GM21381 (cell line): ENCODE measurements around the gene BCL2L13.

Experiments used
- ATAC-seq: cut with Tn5 transposase; IDR thresholded peaks from one replicate; pipeline ENCODE4 v1.9.1; 2021; ENCODE audit warnings: mild to moderate bottlenecking, moderate library complexity; ENCODE audit not compliant: unreplicated experiment

The BCL2L13 gene

GRCh38 chr22:17777005-17777716, 138.6 kb downstream of the BCL2L13 start:
- peak; percentile 24 for ATAC-seq

GRCh38 chr22:17777717-17778044, 139.1 kb downstream of the BCL2L13 start:
- no peak for ATAC-seq

GRCh38 chr22:17778412-17778976, 139.9 kb downstream of the BCL2L13 start:
- no peak for ATAC-seq

DNA sequence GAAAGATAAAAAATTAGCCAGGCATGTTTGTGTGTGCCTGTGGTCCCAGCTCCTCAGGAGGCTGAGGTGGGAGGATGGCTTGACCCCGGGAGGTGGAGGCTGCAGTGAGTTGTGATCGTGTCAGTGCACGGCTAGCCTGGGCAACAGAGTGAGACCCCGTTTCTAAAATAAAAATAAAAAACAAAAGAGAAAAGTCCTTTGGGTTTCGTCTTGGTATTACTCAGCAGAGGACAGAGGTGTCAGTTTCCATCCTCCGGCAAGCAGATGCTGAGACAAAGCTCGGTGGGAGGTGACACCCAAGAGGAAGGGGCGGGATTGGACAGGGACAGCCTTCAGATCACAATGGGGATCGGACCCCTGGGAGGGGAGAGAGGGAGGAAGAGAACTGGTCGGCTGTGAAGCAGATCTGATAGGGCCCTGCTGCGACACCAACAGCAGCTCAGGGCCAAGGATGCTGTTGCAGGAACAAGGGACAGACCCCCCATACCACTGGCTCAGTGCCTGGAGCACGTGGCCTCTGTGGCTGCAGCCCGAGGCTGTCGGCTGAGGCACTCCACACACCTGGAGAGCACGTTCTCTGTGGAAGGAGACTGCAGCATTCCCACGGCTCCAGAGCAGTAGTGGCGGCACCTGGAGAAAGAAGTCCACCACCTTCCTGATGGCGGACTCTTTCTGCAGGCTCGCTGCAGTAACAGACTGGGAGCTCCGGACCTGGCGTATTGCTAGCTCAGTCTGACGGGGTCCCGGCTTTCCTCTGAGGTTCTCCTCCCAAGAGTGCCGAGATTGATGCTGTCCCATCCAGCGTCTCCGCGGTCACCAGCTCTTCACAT, 140.9 kb downstream of the BCL2L13 start:
- ATAC-seq = peak; percentile 38

- ATAC-seq = no peak
Observed at GRCh38 chr22:17780116-17780740, 141.7 kb downstream of the BCL2L13 start.
